ENCODE results near the gene NECTIN1. TPM values are rescaled to one million over a fixed set of nuclear protein-coding genes. Genes with fewer than 3 reads are reported as not detected.

The NECTIN1 gene
- total and polyA plus RNA-seq, 2 of the 13 experiments (the other 11 are each of a cell fraction or from before 2014, with no cell fraction given), result 3.9 to 7.3 TPM

- BruUV-seq (replicated peaks), result no TSS peak
- ATAC-seq (peak; percentile 70), FAIRE-seq (no peak), DNase-seq (ENCODE audit: low spot score) (no peak)
- Histone ChIP-seq H3K4me2 (ENCODE audit: low read depth, low read length) (no peak overlapping the region), H2AFZ (ENCODE audit: low read length) (no peak overlapping the region), H3K27ac (ENCODE audit: extremely low read length, insufficient read depth, low read length) (no peak overlapping the region), H4K20me1 (ENCODE audit: insufficient read depth, low read length) (no peaks in the 10 kb centered on the region), H3K4me1 (ENCODE audit: insufficient read depth, low read length) (no peaks in the 10 kb centered on the region), H3K36me3 (replicated peaks in 1 of 2; ENCODE audit: control insufficient read depth in 1 of 2, insufficient read depth in 2 of 2, low read length in 2 of 2) (peaks cover 0 to 5% of the 10 kb centered on the region in 2 experiments; a peak in 1 of 5 replicates), H3K9me3 (ENCODE audit: low read length) (no peaks in the 10 kb centered on the region), H3K27me3 (ENCODE audit: control insufficient read depth in 1 of 2, insufficient read depth in 2 of 2, low read length in 2 of 2) (no peaks in the 10 kb centered on the region), H3K9ac (ENCODE audit: insufficient read depth, low read depth, low read length) (no peak overlapping the region), H3K79me2 (ENCODE audit: insufficient read depth, low read length) (no peaks in the 10 kb centered on the region), H3K4me3 (replicated peaks in 1 of 3; ENCODE audit: insufficient read depth in 1 of 3, low read depth in 2 of 3, low read length in 3 of 3) (no peak overlapping the region)
- intact Hi-C loops (cut with micrococcal nuclease; ENCODE audit: unreplicated experiment), result no loop called here
- 75% methylated on average over 11 of the region's 15 CpGs for WGBS (ENCODE audit: low lambda C conversion rate)
- no peak for TF ChIP-seq PAXIP1 (CRISPR knock-in tag; conservative IDR thresholded peaks at IDR 0.05)
- TF ChIP-seq, protein P1, sequence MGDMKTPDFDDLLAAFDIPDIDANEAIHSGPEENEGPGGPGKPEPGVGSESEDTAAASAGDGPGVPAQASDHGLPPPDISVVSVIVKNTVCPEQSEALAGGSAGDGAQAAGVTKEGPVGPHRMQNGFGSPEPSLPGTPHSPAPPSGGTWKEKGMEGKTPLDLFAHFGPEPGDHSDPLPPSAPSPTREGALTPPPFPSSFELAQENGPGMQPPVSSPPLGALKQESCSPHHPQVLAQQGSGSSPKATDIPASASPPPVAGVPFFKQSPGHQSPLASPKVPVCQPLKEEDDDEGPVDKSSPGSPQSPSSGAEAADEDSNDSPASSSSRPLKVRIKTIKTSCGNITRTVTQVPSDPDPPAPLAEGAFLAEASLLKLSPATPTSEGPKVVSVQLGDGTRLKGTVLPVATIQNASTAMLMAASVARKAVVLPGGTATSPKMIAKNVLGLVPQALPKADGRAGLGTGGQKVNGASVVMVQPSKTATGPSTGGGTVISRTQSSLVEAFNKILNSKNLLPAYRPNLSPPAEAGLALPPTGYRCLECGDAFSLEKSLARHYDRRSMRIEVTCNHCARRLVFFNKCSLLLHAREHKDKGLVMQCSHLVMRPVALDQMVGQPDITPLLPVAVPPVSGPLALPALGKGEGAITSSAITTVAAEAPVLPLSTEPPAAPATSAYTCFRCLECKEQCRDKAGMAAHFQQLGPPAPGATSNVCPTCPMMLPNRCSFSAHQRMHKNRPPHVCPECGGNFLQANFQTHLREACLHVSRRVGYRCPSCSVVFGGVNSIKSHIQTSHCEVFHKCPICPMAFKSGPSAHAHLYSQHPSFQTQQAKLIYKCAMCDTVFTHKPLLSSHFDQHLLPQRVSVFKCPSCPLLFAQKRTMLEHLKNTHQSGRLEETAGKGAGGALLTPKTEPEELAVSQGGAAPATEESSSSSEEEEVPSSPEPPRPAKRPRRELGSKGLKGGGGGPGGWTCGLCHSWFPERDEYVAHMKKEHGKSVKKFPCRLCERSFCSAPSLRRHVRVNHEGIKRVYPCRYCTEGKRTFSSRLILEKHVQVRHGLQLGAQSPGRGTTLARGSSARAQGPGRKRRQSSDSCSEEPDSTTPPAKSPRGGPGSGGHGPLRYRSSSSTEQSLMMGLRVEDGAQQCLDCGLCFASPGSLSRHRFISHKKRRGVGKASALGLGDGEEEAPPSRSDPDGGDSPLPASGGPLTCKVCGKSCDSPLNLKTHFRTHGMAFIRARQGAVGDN (CRISPR knock-in tag; IDR thresholded peaks at IDR 0.05), result peak; percentile 50
- TF ChIP-seq, protein P2, sequence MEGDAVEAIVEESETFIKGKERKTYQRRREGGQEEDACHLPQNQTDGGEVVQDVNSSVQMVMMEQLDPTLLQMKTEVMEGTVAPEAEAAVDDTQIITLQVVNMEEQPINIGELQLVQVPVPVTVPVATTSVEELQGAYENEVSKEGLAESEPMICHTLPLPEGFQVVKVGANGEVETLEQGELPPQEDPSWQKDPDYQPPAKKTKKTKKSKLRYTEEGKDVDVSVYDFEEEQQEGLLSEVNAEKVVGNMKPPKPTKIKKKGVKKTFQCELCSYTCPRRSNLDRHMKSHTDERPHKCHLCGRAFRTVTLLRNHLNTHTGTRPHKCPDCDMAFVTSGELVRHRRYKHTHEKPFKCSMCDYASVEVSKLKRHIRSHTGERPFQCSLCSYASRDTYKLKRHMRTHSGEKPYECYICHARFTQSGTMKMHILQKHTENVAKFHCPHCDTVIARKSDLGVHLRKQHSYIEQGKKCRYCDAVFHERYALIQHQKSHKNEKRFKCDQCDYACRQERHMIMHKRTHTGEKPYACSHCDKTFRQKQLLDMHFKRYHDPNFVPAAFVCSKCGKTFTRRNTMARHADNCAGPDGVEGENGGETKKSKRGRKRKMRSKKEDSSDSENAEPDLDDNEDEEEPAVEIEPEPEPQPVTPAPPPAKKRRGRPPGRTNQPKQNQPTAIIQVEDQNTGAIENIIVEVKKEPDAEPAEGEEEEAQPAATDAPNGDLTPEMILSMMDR (CRISPR knock-in tag; IDR thresholded peaks at IDR 0.05), result peak; percentile 74
- TF ChIP-seq ZNF652 (CRISPR knock-in tag; IDR thresholded peaks at IDR 0.05; ENCODE audit: borderline replicate concordance, low read depth), result peak; percentile 29; the same call in 1 of the 2 replicates
- no peak for TF ChIP-seq ZNF235 (CRISPR knock-in tag; IDR thresholded peaks at IDR 0.05; ENCODE audit: borderline replicate concordance)
- TF ChIP-seq STAG1 (CRISPR knock-in tag; IDR thresholded peaks at IDR 0.05), result peak; percentile 63
- peak; percentile 58; the same call in 1 of the 2 replicates for TF ChIP-seq ZBTB38 (CRISPR knock-in tag; IDR thresholded peaks at IDR 0.05)
- ChIA-PET CTCF (ENCODE audit: low intra/inter-chr PET ratio, low total read pairs) (interaction anchor here (2.3 kb wide), 1 partner anchor 55 kb away, joined by 8 read pairs; the partner anchor contains the start of gene NECTIN1), POLR2A (no interaction called here)
- in situ Hi-C loops (cut with HindIII; ENCODE audit: extremely low pct_ligation_motif_present, low pct_unique_long_range_greater_than_20kb), result no loop called here
These were observed 55.2 kb downstream of the NECTIN1 start for GRCh38 chr11:119673759-119674336.

Measured in HepG2 (cell line).